Mammary epithelial cell (primary cell): ENCODE data around the gene OR11A1.

ENCODE experiments used
- CTCF ChIP-seq, 2 donors: IDR thresholded peaks in 1 of 2; conservative IDR thresholded peaks in 1 of 2; 2 replicates each; pipeline ENCODE4 v1.5.1; 2011 to 2012; ENCODE audit warnings: inconsistent platforms in 2 of 2, low read length in 2 of 2, mild to moderate bottlenecking in 2 of 2, control low read depth in 1 of 2, low read depth in 1 of 2; ENCODE audit not compliant: insufficient read depth in 1 of 2; ENCODE audit errors: extremely low read depth in 1 of 2
- EZH2 ChIP-seq: IDR thresholded peaks from 2 replicates; pipeline ENCODE4 v1.6.1; 2012; ENCODE audit warnings: low read length, inconsistent platforms, borderline replicate concordance

GRCh38 chr6:29479560-29479959 lies 22.7 kb upstream of the OR11A1 start:
- no peak for TF ChIP-seq CTCF (conservative IDR thresholded peaks at IDR 0.05 in 1 of 2, IDR thresholded peaks at IDR 0.05 in 1 of 2; ENCODE audit: extremely low read depth in 1 of 2, insufficient read depth in 1 of 2, low read depth in 1 of 2, low read length in 2 of 2)
- TF ChIP-seq EZH2: no peak
